Endometrial microvascular endothelial cells (primary cell): ENCODE measurements around the gene KCNJ10. TPM values are rescaled to one million over a fixed set of nuclear protein-coding genes. Genes with fewer than 3 reads are reported as not detected.

Experiments used
- in situ Hi-C: cut with HindIII; loops from 2 replicates; pipeline ENCODE4 v1.10.0; 2017; ENCODE audit warnings: low sequenced_read_pairs, low pct_unique_long_range_greater_than_20kb; ENCODE audit errors: inconsistent ontology term
- total RNA-seq: library from RNA; depleted of rRNA; stranded (reverse); fragments of >200 nt; gene quantifications from one replicate; pipeline ENCODE4 v1.2.3, GENCODE V29; 2015; ENCODE audit errors: inconsistent ontology term

KCNJ10 gene
- total RNA-seq, 1 donor from 2014 or later, result not detected

DNA sequence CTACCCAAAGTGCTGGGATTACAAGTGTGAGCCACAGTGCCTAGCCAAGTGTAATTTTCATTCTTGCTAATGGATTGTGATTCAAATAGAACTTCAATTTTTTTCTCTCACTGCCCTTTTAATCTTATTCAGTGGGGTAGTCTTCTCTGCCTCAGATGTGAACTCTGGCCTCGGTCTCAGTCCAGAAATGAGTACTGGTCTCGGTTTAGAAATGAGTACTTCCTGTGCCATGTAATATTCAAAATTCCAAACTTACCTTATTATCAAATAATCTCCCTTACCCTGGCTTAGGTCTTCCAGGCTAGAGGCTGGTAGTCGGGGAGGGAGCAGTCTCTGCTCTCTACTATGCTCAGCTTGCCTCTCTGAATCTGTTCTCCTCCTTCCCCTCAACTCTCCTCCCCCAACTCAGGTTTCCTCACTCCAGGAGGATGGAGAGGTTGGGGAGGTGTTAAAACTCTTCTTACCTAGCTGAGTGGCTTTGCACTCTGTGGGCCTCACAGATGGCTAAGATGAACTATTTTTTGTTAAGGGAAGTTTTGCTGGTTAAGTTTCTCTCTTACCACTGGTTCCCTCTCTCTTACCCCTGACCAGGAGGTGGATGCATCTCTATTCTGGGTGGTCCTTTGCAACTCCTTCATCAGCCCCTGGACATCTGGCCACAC is 111.1 kb downstream of the KCNJ10 start:
- in situ Hi-C loops, result no loop called here

DNA sequence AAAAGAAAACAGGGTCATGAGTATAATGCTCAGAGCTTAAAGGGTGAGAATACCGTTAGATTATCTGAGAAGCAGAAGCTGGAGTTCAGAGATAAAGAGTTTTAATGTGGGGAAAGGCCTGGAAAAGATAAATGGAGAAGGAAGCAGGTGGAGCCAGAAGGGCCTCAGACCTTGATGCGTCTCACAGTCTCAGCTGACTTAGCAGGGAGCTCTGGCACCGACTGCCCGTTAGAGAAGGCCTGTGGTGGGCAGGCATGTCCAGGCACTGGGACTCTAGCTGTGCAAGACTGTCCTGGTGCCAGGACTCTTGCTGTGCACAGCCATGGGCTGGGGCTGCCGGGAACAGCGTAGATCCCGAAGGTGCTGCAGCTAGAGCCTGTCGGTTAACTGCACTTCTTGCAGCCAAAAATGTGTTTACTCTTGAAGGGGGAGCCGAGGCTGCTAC is 112.1 kb downstream of the KCNJ10 start:
- in situ Hi-C loops, result no loop called here

DNA sequence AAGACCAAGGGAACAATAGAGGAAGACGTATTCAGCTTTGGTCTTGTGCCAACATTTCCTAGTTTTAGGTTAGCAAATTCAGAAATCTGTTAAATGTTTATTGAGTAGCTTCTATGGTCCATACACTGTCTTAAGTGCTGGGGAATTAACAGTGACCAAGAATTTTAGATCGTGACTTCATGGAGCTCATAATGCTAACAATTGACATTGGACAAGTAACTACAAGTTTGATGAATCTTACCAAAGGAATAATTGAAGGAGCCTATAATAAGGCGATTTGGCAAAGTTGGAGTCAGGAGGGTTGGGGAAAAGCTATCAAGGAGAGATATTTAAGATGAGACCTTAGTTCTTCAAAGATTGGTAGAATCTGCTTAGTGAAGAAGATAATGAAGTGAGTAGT is 114.5 kb downstream of the KCNJ10 start:
- in situ Hi-C loops, result no loop called here

DNA sequence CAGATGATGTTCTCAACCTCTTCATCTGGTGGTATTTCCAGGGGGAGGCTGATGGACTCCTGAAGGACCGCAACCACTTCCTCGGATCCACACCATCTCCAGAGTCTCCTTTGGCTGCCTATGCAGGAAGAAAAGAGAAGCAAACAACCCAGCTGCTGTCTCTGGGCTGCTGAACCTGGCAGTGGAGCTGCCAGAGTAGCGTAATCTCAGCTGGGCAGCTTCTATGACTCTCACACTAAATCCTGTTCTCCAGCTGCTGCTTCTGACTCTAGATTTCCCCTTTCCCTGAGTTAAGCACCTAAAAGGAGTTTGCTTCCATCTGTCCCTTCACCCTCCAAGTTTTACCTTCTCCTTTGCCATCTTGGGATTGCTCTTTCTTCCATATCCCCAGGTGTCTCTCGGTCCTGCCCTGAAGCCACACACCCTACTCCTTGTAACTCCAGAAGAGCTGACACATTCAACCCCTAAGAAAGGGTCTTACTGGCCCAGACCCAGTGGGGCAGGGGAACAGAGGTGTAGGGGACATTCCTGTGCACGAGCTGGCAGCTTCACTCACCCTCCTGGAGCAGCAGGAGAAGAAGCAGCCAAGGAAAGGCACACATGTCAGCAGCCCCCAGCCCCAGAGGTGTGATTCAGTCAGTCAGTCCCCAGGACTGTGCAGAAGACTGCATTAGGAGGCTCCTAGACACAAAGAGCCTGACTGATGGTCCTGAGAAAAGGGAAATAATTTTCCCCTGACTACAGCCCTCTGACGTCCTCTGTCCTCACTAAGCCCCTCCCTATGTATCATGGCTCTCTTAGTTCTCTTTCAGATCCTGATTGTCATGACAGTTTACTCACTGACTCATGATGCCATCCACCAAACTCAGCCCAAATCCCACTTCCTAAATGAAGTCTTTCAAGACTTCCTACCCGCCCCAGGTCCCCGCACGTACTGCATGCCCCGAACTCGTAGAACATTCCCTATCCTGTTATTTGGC is 116.1 kb downstream of the KCNJ10 start, which contains the start of gene SLAMF9:
Gene SLAMF9, minus strand, starts transcription at position 702 of the 980 bp plus-strand sequence. Its CDS starts 100 bp downstream, at position 602.
- in situ Hi-C loops, result no loop called here

DNA sequence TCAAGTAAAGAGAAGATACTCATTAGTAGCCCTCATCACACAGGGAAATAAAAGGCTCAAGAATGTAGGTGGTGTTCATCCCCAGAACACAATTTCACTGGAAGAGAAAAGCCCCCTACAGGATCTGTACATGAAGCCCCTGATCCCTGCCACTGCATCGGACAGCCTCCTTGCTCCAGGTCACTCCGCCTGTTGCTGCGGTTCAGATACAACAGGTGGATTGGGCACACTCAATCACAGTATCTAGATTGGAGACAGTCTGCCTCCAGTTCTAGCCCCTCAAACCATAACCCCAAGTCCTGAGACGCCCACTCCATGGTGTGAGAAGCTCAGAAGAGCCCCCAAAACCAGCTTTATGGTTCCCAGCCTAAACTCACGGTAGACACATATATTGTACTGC is 117.0 kb downstream of the KCNJ10 start:
- in situ Hi-C loops, result no loop called here

DNA sequence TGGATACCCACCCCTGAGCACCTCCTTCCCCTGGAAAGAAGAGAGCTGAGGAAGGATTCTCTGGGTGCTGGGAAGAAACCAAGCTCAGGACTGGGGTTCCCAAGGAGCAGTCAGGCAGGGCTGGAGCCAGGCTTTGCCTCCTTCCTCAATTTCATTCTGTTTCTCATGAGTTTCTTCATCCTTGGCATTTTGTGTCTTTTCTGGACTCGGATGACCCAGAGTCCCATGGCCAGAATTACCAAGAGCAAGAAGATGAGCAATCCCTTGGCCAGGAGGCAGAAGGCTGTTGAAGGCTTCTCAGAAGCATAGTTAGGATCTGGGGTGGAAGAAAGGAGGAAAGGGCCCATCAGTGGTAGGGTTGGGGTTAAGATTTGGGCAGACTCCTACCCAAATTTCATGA is 118.4 kb downstream of the KCNJ10 start:
- in situ Hi-C loops, result no loop called here

DNA sequence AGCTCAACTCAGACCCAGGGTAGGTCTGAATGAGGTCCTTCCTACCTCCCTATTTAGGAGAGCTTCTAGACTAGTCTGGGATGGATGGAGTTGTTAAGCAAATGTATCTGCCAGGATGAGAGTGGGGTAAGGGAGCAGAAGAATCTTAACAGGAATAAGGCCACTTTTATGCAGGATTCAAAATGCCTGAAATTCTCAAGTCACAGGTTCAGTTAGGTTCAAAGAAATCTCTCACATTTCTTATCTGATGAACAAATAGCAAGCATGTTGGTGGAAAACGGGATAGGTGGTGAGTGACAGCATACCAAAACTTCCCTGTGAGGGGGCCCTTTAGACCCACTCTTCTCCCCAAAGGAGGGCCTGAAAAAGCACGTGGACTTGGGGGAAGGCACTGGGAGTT is 118.9 kb downstream of the KCNJ10 start:
- in situ Hi-C loops, result no loop called here

DNA sequence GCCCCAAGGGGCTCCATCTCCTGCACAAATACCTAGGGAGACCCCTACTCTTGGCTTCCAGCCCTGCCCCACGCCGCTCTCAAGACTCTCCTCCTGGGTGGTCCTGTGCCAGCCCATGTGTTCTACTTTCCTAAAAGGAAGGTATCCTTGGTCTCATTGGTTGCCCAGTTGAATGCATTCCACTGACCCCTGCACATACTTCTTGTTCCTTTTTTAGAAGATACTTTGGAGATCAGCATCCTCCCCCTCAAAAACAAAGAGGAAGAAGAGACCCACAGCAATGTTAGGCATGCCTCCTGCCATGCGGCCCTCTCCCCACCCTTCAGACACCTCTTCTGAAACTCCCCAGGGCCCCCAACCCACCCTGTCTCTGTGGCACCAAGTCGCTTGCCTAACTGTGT is 120.0 kb downstream of the KCNJ10 start:
- in situ Hi-C loops, result no loop called here

DNA sequence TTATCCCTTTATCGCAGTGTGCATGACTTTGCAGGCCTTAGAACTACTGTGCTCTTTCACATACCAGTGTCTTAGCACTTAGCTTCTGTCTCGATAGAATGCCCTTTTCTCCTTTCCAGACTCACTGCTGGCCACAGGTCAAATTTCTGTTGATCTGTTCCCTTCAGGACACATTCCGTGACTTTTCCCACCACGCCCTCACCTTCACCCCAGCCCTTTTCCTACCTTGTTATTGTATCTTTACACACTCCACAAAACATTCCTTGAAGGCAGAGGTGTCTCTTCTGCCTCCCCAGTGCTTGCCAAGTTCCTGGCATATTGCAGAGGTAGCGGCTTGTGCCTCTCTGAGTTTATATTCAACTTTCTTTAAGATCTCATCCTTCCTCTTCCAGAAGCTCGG is 120.8 kb downstream of the KCNJ10 start:
- in situ Hi-C loops, result no loop called here

Other genes starting within 250 kb of the KCNJ10 start
- not detected for gene SLAMF8, start 243.3 kb downstream of the KCNJ10 start, total RNA-seq
- gene VSIG8, start 207.5 kb downstream of the KCNJ10 start, total RNA-seq, result not detected
- 0.19 TPM for gene CFAP45, start 170.0 kb downstream of the KCNJ10 start, total RNA-seq
- 1,070 TPM for gene TAGLN2, start 144.7 kb downstream of the KCNJ10 start, total RNA-seq
- not detected for gene IGSF9, start 124.5 kb downstream of the KCNJ10 start, total RNA-seq
- gene SLAMF9, start 115.9 kb downstream of the KCNJ10 start, total RNA-seq, result not detected
- gene PIGM, start 38.2 kb downstream of the KCNJ10 start, total RNA-seq, result 3.8 TPM
- gene KCNJ9, start 11.4 kb upstream of the KCNJ10 start, total RNA-seq, result not detected
- gene IGSF8, start 28.5 kb upstream of the KCNJ10 start, total RNA-seq, result 6.0 TPM
- not detected for gene ATP1A2, start 45.6 kb upstream of the KCNJ10 start, total RNA-seq
- gene ATP1A4, start 81.4 kb upstream of the KCNJ10 start, total RNA-seq, result not detected
- 0.09 TPM for gene CASQ1, start 120.4 kb upstream of the KCNJ10 start, total RNA-seq
- 112 TPM for gene PEA15, start 135.2 kb upstream of the KCNJ10 start, total RNA-seq
- gene DCAF8, start 192.4 kb upstream of the KCNJ10 start, total RNA-seq, result 64.8 TPM
- gene PEX19, start 215.0 kb upstream of the KCNJ10 start, total RNA-seq, result 75.4 TPM